Measurements from ENCODE around the gene PRDX3.
"Not testable (repeated sequence)": the region's sequence is repeated elsewhere in the genome, so short reads cannot be mapped to it uniquely, and the experiment has no call there.

The PRDX3 gene

DNA sequence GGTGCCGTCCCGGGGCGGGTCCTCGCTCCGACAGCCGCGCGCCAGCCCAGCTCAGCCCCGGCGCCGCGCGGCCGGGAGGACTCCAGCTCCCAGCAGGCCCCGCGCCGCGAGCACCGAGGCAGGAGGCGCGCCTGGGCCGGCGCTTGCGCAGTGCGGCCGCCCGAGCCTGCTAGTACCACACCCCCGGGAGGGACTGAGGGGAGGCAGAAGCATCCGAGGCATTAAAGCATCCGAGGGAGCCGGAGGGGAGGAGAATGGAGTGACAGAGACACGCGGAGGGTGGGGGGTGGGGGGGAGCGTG is 28.7 kb upstream of the PRDX3 start, which contains the start of gene GRK5:
TSS of gene GRK5 (plus strand) at position 206 of the 301 bp plus-strand sequence. CDS start 347 bp downstream, outside the sequence.
- DNase-seq (ENCODE audit: low read depth), result peak; percentile 92
- H3K4me3 ChIP-seq (ENCODE audit: low read depth, low read length), result peak within 1 kb of the TSS; percentile 74

DNA sequence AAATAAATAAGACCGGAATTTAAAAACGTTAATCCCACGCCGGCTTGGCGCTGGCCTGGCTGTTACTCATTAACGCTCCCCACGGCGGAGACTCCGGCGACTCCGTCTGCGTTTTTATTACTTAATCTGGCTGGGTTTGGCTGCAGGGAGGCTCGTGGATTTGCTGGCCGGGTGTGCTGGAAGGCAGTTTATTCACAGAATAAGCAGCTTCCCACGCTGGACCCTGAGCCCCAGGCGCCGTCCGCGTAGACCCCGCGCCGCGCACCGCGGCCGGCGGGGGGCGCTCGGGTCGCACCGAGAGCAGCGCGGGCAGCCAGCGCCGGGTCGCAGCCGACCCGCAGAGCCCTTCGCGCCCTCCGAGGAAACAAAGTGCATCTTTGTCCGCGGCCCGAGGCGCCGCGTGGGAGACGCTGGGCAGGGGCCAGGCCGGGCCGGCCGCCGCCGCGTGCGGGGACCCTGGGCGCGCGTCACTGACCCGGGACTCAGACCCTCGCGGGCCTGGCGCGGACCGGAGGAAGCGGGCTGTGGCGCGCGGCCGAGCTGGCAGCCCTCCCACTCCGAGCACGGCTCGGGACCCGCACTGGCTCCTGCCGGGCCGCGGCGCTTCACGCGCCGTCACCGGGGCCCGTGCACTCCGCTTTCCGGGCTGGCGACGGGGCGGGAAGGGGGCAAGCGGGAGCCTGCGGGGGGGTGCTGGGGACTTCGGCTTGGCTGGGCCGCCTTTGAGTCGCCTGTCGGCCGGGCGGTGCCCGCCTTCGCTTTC is 28.2 kb upstream of the PRDX3 start:
- H3K4me3 ChIP-seq (ENCODE audit: low read depth, low read length), result peak overlapping the region; percentile 74
- no peak for DNase-seq (ENCODE audit: low read depth)

DNA sequence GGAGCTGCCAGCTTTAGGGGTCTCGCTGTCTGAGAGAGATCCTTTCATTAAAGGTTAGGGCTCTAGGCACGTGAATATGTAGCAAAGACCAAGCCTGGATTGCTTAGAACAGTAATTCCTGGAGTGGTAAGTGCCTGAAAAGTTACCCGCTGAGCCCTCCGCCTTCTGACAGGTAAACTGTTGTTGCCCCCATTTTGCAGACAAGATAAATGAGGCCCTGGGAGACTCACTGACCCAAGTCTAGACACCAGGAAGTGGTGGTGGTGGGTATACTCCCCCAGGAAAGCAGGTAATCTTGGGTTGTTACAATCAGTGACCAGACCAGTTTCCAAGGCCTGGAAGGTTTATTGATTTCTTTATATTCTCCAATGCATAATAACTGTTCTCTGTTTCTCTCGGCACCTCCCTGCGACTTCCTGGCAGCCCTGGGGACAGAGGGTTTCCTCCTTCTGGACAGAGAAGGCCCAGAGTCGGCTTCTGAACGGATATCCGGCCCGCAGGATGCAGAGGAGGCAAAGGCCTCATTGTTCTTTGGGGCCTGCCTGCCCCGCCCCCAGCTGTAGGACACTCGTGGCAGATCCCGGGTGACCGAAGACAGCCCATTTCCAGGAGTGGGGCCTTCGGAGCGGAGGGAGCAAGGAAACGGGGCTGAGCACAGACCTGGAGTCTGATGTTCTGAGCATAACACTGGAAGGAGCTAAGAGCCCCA is 27.4 kb upstream of the PRDX3 start:
- peak overlapping the region; percentile 74 for H3K4me3 ChIP-seq (ENCODE audit: low read depth, low read length)
- no peak for DNase-seq (ENCODE audit: low read depth)

DNA sequence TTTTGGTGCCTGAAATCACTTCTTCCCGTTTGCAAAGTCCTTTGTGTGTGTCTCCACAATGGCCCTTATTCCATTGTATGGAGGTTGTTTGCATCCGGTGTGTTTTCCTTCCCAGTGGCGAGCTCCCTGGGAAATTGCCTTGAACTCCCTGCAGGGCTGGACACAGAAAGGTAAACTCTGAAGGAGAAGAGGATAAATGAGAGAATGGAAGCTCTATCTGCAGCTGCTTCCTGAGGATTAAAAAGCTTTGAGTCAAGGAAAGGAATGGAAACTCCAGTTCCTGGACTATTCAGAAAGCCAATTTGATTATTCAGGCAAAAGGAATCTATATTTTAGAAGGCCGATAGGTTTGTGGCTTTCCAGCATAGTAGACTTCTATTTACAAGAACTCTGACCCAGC is 24.4 kb upstream of the PRDX3 start:
- H3K4me3 ChIP-seq (ENCODE audit: low read depth, low read length), result no peak overlapping the region
- no peak for DNase-seq (ENCODE audit: low read depth)

DNA sequence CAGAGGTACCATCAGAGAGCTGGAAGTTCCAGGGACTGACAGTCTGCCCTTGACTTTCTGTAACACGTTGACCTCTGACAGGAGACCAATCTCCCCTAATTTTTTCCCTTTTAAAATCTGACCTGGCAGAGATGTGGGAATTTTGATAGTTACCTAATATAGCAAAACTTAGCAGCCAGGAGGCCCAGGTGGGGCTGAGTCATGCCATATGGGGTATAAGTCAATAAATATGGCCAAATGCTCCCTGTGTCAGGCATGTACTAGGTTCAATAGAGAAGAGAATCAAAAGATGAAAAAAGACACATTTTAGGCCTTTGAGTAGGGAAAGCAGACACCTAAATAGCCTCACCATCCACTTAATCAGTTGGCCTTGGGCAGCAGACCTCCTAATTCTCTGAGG is 22.6 kb upstream of the PRDX3 start:
- no peak for DNase-seq (ENCODE audit: low read depth)
- H3K4me3 ChIP-seq (ENCODE audit: low read depth, low read length), result no peak overlapping the region

DNA sequence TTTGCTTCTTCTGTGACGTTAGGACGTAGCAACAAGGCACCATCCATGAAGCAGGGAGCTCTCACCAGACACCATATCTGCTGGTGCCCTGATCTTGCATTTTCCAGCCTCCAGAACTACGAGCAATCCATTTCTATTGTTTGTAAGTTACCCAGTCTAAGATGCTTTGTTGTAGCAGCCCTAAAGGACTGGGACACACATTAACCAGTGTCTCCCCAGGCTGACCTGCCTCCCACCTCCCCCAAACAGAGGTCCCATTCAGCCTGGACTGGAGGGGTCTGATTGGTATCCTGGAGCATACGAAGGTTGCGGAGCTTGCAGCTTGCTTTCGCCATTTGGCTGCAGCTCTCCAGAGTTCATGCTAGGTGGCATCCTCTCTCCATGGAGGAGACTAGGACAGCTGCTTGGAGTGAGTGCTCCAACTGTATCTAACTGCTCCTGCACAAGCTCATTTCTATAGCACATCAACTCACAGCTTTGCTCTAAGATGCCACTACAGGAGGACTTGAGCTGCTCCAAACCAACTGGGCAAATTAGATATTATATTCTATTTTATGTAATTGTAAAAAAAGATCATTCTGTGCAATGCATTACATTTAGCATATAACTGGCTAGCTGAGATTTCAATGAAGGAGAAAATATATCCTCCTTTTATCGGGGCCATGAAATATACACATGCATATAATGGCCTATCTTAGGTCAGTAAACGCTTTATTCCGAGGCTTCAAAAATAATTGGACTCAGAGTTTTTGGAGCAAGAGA is 20.8 kb upstream of the PRDX3 start:
- no peak for DNase-seq (ENCODE audit: low read depth)
- no peak overlapping the region for H3K4me3 ChIP-seq (ENCODE audit: low read depth, low read length)

DNA sequence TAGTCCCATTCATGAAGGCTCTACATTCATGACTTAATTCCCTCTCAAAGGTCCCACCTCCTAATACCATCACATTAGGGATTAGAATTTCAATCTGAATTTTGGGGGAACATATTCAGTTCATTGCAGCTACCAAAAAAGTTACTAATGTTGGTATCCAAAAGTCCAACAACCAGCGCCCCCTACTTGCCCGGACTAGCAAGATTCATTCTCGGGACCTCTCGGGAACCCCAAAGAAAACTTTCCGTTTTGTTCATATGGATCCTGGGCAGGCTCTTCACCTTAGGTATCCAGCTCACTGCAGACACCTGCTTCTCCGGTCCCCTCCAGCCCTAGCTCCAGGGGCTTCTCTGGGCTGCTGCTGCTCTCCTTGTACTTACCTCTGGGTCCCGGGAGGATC is 19.8 kb upstream of the PRDX3 start:
- no peak for DNase-seq (ENCODE audit: low read depth)
- H3K4me3 ChIP-seq (ENCODE audit: low read depth, low read length), result no peak overlapping the region

DNA sequence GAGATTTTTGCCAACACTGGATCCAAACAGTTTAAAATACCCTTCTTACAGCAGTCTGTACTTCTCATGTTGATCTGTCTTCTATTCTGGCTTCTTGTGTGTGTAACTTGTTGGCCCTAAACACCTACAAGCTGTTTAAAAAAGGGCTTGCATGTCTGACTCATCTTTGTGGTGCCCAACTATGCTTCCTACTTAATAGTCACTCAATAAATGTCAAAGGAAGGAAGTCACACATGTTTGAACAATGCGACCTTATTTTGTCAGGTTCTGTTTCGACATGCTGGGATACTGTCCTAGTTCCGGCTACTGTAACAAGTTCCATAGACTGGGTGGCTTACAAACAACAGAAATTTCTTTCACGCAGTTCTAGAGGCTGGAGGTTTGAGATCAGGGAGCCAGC is 19.3 kb upstream of the PRDX3 start:
- H3K4me3 ChIP-seq (ENCODE audit: low read depth, low read length), result no peak overlapping the region
- DNase-seq (ENCODE audit: low read depth), result no peak

DNA sequence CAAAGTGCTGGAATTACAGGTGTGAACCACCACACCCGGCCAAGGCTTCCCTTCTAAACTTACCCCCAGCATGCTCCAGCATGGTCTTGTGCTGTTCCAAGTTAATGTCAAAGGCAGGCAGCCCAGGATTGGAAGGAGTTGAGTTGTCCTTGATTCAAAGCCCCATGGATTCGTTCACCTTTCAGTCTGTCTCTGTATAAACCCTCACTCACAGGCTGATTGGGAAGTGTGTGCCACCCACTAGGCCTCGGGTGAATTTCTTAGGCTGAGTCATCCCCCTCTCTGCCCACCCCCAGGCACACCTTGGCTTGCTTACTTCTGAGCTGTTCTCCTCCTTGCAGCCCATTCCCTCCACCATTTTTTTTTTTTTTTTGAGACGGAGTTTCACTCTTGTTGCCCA is 13.3 kb upstream of the PRDX3 start:
- no peak overlapping the region for H3K4me3 ChIP-seq (ENCODE audit: low read depth, low read length)
- no peak for DNase-seq (ENCODE audit: low read depth)

DNA sequence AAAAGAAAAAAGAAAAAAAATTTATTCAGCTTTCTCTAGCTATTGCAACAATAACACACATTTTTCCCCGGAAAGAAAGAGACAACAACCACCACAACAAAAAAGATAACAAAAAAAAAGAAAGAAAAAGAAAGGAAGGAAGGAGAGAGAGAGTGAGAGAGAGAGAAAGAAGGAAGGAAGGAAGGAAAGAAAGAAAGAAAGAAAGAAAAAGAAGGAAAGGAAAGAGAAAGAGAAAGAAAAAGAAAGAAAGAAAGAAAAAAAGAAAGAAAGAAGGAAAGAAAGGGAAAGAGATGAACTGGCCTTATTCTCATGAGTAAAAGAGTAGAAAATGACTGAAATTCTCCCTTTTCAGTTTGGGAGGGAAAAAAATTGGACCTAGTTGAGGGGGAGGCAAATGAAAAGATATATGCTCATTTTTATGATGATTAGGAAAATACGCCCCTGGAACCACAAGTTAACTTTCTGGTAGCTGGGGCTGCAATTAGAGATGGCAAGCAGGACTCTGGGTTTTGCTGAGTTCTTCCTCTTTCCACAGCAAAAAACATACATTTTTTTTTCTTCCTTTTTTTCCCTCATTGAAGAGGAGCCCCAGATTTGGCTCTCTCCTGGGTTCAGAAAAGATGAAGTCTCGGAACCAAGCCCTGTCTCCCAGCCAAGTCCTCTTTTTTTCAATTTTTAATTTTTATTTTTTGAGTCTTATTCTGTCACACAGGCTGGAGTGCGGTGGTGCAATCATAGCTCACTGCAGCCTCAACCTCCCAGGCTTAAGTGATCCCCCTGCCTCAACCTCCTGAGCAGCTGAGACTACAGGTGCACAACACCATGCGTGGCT is 12.6 kb upstream of the PRDX3 start:
- no peak overlapping the region for H3K4me3 ChIP-seq (ENCODE audit: low read depth, low read length)
- no peak for DNase-seq (ENCODE audit: low read depth)

DNA sequence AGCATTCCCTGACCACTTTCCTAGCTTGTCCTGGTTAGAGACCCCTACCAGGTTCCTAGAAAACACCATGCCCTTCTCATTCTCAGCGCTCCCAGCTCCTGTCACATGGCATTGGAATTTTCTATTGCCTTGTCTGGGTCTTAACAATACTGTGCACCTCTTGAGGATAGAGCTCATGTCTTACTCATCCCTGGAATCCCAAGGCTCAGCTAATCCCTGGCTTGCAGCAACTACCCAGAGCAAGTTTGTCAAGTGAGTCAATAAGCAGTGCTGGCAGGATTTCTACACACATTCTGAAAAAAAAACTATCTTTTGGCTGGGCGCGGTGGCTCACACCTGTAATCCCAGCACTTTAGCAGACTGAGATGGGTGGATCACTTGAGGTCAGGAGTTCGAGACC is 11.7 kb upstream of the PRDX3 start:
- H3K4me3 ChIP-seq (ENCODE audit: low read depth, low read length), result no peak overlapping the region
- peak; percentile 87 for DNase-seq (ENCODE audit: low read depth)

DNA sequence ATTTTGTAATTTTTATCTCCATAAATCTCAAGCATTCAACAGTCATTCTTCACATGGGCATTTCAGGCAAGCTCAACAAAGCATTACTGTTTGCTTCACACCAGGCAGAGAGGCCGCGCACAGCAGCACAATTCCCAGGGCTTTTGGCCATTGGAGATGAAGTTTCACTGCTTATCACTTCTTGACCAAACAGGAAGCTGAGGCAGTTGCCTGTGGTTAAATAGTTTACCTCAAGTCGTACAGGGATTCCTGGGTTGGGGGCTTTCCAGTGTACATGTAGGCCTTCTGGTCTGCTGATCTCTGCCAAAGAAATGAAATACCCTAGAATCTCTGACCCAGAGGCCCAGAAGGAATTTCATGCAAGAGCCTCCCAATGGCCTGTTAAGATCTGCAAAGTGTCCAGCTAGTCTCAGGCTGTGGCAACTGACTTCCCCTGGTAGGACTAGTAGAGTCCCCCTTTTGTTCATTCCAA is 11.2 kb upstream of the PRDX3 start:
- no peak for DNase-seq (ENCODE audit: low read depth)
- H3K4me3 ChIP-seq (ENCODE audit: low read depth, low read length), result no peak overlapping the region

DNA sequence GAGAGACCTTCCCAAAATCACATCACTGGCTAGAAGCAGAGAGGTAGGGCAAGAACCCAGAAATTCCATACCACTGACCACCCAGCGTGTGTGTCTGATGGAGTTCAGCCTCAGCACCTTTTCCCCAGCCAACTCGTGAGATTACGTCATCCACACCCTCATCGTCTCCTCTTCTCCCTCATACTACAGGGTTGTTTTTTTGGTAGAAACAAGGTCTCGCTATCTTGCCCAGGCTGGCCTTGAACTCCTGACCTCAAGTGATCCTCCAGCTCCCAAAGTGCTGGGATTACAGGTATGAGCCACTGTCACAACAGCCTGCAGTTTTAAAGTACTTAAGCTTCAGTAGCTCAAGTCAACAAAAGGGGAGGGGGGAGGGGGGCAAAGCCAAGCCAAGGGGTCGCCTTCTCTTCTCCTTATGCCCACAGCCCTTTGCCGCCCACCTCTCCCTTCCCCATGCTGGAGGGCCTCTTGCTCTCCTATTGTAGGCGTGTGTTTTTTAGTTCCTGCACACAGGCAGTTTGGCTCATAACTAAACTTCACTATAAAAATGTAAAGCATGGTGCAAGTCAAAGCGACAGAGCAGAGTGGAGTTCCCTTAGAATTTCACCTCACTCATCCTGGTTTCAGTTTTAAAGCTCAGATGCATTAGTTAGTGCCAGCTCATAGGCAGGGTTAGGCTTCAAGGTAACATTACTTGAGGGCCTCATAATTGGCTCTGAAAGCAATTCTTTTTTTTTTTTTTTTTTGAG is 5.2 kb upstream of the PRDX3 start:
- DNase-seq (ENCODE audit: low read depth), result no peak
- no peak overlapping the region for H3K4me3 ChIP-seq (ENCODE audit: low read depth, low read length)

DNA sequence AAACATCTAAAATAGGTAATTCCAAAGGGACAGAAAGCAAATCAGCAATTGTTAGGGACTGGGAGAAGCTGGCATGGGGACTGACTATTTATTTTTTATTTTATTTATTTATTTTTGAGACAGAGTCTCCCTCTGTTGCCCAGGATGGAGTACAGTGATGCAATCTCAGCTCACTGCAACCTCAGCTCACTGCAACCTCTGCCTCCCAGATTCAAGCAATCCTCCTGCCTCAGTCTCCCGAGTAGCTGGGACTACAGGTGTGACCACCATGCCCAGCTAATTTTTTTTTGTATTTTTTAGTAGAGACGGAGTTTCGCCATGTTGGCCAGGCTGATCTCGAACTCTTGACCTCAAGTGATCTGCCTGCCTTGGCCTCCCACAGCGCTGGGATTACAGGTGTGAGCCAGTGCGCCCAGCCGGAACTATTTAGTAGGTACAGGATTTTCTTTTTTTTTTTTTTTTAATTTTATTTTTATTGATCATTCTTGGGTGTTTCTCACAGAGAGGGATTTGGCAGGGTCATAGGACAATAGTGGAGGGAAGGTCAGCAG is 2.3 kb upstream of the PRDX3 start:
- H3K4me3 ChIP-seq (ENCODE audit: low read depth, low read length); DNase-seq (ENCODE audit: low read depth): not testable (repeated sequence)

DNA sequence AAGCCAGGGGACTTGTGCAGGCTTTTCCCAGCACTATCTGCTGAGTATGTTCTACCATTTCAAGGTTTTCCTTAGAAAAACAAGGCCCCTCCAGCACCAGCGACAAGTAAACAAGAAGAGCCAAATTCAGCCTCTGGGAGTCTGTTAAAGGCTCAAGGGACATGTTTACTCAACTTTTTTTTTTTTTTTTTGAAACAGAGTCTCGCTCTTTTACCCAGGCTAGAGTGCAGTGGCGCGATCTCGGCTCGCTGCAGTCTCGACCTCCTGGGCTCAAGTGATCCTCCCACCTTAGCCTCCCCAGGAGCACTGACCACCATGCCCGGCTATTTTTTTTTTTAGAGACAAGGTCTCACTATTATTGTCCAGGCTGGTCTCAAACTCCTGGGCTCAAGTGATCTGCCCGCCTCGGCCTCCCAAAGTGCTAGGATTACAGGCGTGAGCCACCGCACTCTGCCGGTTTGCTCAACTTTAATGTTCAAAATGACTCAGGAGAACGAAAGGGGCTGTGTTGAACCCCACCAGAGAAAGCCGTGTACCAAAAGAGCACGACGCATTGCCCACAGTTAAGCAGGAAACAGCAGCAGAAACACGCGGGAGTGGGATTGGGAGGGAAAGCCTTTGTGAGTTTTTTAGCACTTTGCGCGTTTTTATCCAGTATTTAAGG is 772 bp downstream of the PRDX3 start:
- no peak for DNase-seq (ENCODE audit: low read depth)
- H3K4me3 ChIP-seq (ENCODE audit: low read depth, low read length), result peak overlapping the region; percentile 76

DNA sequence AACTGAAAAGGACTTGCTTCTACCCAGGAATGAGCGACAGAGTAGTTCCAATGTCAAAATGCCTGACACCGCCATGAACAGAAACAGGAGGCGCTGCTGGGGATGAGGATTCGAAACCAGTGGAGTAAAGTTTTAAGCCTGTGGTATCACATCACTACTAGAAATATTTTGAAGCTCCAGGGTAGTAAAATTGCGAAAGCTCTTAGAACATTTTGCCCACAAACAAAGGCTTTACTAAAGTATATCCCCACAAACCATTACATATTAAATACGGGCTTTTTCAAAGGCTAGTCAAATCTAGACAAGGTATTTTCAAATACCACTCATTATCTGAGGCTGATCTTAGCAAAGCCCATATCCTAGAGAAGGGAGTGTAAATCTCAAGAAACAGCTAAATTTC is 2.4 kb downstream of the PRDX3 start:
- no peak overlapping the region for H3K4me3 ChIP-seq (ENCODE audit: low read depth, low read length)
- DNase-seq (ENCODE audit: low read depth), result no peak

DNA sequence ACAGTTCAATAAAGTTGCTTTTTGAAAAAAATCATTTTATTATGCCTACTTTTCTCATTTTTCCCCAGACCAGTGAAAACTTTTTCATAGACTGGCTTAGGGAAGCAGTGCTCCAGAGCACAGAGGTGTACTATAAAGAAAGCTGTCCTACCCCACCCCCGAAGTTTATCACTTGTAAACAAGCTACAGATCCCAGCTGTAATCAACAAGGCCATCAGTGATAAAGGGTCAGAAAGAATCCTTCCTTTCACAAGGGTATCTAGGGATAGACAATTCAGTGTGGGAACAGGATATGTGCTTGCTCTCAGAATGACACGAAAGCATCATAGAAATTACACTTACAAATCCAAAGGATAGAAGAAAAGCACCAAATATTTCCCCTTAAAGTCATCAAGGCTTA is 4.5 kb downstream of the PRDX3 start:
- no peak overlapping the region for H3K4me3 ChIP-seq (ENCODE audit: low read depth, low read length)
- no peak for DNase-seq (ENCODE audit: low read depth)

DNA sequence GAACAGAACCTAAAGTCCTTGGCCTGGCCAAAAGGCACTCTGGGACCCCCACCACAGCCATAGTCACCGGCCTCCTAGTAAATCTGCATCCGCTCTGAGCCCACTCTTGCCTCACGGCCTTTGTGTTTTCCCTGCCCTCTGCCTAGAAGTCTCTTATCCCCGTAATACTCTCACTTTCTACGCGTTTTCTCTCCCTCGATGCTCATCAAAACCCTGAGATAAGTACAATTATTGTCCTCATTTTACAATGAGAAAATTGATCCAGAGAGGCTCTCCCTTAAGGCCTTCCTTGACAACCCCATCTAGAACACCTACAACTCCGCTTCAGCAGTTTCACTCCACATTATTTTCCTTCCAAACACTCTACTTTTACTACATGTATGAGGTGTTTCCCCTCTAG is 11.6 kb downstream of the PRDX3 start:
- DNase-seq (ENCODE audit: low read depth), result no peak
- H3K4me3 ChIP-seq (ENCODE audit: low read depth, low read length), result no peak overlapping the region

Data from skeletal muscle cell (primary cell).